Left ventricle myocardium superior (tissue), 1 donor: ENCODE data around the gene HOXB1. TPM values are rescaled to one million over a fixed set of nuclear protein-coding genes. Genes with fewer than 3 reads are reported as not detected.

Source experiments
- ATAC-seq: fragments of 200-7000 bp; cut with Tn5 transposase; one replicate; pipeline ENCODE4 v1.9.1; 2020; ENCODE audit warnings: mild to moderate bottlenecking, moderate library complexity
- DNase-seq: peaks from one replicate; pipeline ENCODE4 v3.0.0-alpha.2; 2020
- intact Hi-C: fragments of 100-400 bp; cut with micrococcal nuclease; formaldehyde crosslinking; loops from one replicate; pipeline ENCODE4 v1.11.0; 2022
- total RNA-seq: library from RNA; stranded (reverse); fragmentation: NEBNext Ultra II Directional; extraction: Animal tissue kit (Norgen Biotek cat#: 25700); gene quantifications from one replicate; pipeline ENCODE4 v1.2.1, GENCODE V29; 2021
- donor health status: DM: no; HTN: yes; CAD: no; lungs with severe emphysema.

HOXB1 gene
- total RNA-seq, 1 donor from 2014 or later: not detected

GRCh38 chr17:48556576-48557401 lies 26.0 kb upstream of the HOXB1 start:
- no peak for DNase-seq
- ATAC-seq: no peak
- intact Hi-C loops: no loop called here

GRCh38 chr17:48556229-48556575 lies 25.4 kb upstream of the HOXB1 start:
- DNase-seq (no peak), ATAC-seq (no peak)
- intact Hi-C loops: no loop called here

GRCh38 chr17:48555258-48556228 lies 24.7 kb upstream of the HOXB1 start:
- intact Hi-C loops: no loop called here
- peak; percentile 50 for ATAC-seq
- no peak for DNase-seq

GRCh38 chr17:48554412-48555257 lies 23.8 kb upstream of the HOXB1 start:
- DNase-seq (no peak), ATAC-seq (peak; percentile 13)
- intact Hi-C loops: no loop called here

- intact Hi-C loops: no loop called here
These were observed 23.0 kb upstream of the HOXB1 start for GRCh38 chr17:48553826-48554225.

GRCh38 chr17:48553190-48553547 lies 22.4 kb upstream of the HOXB1 start:
- intact Hi-C loops: no loop called here

More at GRCh38 chr17:48553826-48554225, 23.0 kb upstream of the HOXB1 start:
- DNase-seq (no peak), ATAC-seq (no peak)

GRCh38 chr17:48552466-48553189 lies 21.8 kb upstream of the HOXB1 start:
- intact Hi-C loops: no loop called here

More at GRCh38 chr17:48553190-48553547, 22.4 kb upstream of the HOXB1 start:
- ATAC-seq: no peak
- DNase-seq: no peak

GRCh38 chr17:48551596-48552465 lies 21.0 kb upstream of the HOXB1 start:
- ATAC-seq (no peak), DNase-seq (no peak)
- intact Hi-C loops: no loop called here

More at GRCh38 chr17:48552466-48553189, 21.8 kb upstream of the HOXB1 start:
- DNase-seq: no peak
- no peak for ATAC-seq

- ATAC-seq (no peak), DNase-seq (no peak)
- intact Hi-C loops: no loop called here
These were observed 20.4 kb upstream of the HOXB1 start for GRCh38 chr17:48551214-48551555.

- DNase-seq: no peak
- no peak for ATAC-seq
- intact Hi-C loops: no loop called here
These were observed 19.8 kb upstream of the HOXB1 start for GRCh38 chr17:48550502-48551213.

- no peak for DNase-seq
- intact Hi-C loops: no loop called here
- ATAC-seq: no peak
These were observed 19.2 kb upstream of the HOXB1 start for GRCh38 chr17:48549914-48550501.

- intact Hi-C loops: no loop called here
- no peak for ATAC-seq
- DNase-seq: no peak
These were observed 18.4 kb upstream of the HOXB1 start for GRCh38 chr17:48549281-48549630.

- ATAC-seq (no peak), DNase-seq (no peak)
- intact Hi-C loops: no loop called here
These were observed 17.9 kb upstream of the HOXB1 start for GRCh38 chr17:48548523-48549280.

- DNase-seq (no peak), ATAC-seq (no peak)
- intact Hi-C loops: no loop called here
These were observed 17.2 kb upstream of the HOXB1 start for GRCh38 chr17:48547808-48548522.

GRCh38 chr17:48546924-48547807 lies 16.4 kb upstream of the HOXB1 start:
- intact Hi-C loops: no loop called here
- ATAC-seq (no peak), DNase-seq (no peak)
